ENCODE measurements around the gene MCUB.
A peak's percentile ranks its signal among the peaks of the same experiment; 100 is the strongest.

- TF ChIP-seq CTCF (conservative IDR thresholded peaks at IDR 0.05 in 1 of 2, IDR thresholded peaks at IDR 0.05 in 1 of 2; ENCODE audit: low read depth in 1 of 2, low read length in 2 of 2) (peak; percentile 51 to 61), EZH2 (IDR thresholded peaks at IDR 0.05; ENCODE audit: low read length, missing control alignments) (no peak)
These were observed 143.1 kb downstream of the MCUB start, which contains the start of gene CASP6 for GRCh38 chr4:109702950-109703663.

Data from fibroblast of lung (primary cell).